Fibroblast of mammary gland (primary cell): ENCODE measurements around the gene GXYLT1.

Source experiments
- DNase-seq: peaks from one replicate; pipeline ENCODE4 v3.0.0-alpha.2; 2010; ENCODE audit warnings: low read depth
- H3K4me3 ChIP-seq: 2 replicates; pipeline ENCODE4 v1.5.1; 2011; ENCODE audit warnings: low read depth, mild to moderate bottlenecking, low read length, moderate library complexity; ENCODE audit not compliant: control insufficient read depth
- CTCF ChIP-seq: conservative IDR thresholded peaks from 2 replicates; pipeline ENCODE4 v1.5.1; 2011; ENCODE audit warnings: low read depth, low read length, inconsistent platforms; ENCODE audit not compliant: control insufficient read depth, insufficient read depth

GXYLT1 gene

DNA sequence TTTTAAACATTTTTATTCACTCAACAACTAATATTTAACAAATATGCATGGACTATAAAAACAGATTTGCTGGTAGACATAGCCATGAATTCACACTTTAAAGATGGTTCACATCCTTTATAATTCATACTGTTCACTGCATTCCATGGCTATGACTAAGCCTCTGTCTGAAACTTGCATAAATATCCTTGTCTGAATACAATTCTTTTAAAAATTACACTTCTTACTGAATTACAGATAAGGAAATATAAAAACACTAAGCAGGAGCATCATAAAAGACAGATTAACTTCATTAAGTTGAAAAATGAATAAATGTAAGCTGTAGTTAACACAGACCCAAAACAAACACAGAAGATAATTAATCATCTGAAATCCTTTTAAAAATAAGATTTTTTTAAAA lies 53.8 kb downstream of the GXYLT1 start:
- TF ChIP-seq CTCF = no peak
- peak; percentile 50 for DNase-seq
- no peak overlapping the region for H3K4me3 ChIP-seq

DNA sequence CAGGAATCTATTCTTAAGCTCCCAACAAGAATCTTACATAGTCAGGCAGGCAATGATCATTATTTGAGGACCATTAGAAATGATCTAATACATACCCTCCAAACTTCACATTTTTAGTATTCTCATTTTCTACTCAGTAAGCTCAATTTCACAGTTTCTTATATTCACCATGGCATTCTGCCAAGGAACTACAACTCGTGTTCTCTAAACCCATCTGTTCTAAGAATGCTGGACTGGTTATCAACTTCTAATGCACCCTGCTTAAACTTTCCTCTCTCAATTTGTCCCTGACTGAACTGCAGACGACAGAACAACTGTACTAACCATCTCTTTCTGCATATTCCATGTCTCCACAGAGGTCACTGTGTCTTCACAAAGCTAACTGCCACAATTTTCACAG lies 58.6 kb downstream of the GXYLT1 start:
- H3K4me3 ChIP-seq = no peak overlapping the region
- TF ChIP-seq CTCF = no peak
- peak; percentile 31 for DNase-seq

GRCh38 chr12:42085594-42085993 lies 59.1 kb downstream of the GXYLT1 start:
- no peak for DNase-seq
- no peak for TF ChIP-seq CTCF
- no peak overlapping the region for H3K4me3 ChIP-seq

DNA sequence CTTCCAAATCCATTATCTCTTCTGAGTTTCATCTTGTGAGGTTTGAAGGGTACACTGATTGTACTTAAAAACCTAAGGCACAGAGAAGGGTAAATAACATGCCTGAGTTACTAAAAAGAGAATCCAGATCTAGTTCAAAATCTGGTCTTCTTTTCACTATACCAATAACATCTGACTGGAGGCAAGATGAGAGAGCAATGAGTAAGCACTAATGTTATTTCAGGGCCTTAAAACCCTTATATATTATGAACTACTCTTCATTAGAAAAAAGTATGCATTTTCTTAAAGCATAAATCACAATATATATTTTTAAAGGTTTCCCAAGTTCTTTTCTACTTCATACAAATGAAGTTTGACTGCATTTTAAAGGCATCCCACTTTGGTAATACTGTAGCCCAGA lies 60.2 kb downstream of the GXYLT1 start:
- H3K4me3 ChIP-seq = no peak overlapping the region
- DNase-seq = peak; percentile 8
- TF ChIP-seq CTCF = no peak

- TF ChIP-seq CTCF = no peak
- no peak overlapping the region for H3K4me3 ChIP-seq
- DNase-seq = no peak
Measured at GRCh38 chr12:42076976-42077375, 67.7 kb downstream of the GXYLT1 start.

DNA sequence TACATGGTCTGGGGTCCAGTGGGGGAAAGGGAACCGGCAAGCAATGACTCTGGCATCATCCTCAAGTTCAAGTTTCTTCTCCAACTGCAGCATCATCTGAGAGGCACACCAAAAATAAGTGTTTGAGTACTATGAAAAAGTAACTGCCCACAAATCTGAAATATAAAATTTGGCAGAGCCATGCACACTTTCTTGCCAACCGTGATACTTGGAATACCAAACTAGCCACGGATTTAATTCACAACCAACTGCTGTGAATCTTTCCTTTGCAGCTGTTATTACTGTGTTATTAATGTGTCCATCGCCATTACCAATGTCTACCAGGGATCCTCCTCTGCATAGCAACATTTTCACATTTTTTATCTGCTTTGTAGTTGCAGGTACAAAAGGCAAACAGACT lies 74.6 kb downstream of the GXYLT1 start:
- DNase-seq = no peak
- no peak for TF ChIP-seq CTCF
- no peak overlapping the region for H3K4me3 ChIP-seq

DNA sequence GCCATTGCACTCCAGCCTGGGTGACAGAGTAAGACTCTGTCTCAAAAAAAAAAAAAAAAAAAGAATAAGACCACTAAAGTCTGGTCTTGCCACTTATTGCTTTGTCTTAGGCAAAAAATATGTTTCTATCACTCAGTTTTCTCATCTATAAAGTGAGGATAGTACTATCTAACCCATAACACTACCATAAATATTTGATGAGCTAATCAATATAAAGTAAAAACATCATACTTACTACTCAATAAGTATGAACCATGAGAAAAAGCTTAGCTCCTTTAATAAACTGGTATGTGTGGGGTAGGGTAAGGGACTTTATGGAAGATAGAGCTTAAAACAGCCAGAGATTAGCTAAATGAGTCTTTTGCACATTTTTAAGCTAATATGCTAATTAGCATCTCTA lies 85.5 kb downstream of the GXYLT1 start:
- TF ChIP-seq CTCF = no peak
- DNase-seq = no peak
- no peak overlapping the region for H3K4me3 ChIP-seq
